T-helper 17 cell (primary cell): ENCODE data around the gene DDIT4L. TPM values are rescaled to one million over a fixed set of nuclear protein-coding genes. Genes with fewer than 3 reads are reported as not detected.
A peak's percentile ranks its signal among the peaks of the same experiment; 100 is the strongest.
"Not testable (repeated sequence)": the region's sequence is repeated elsewhere in the genome, so short reads cannot be mapped to it uniquely, and the experiment has no call there.

ENCODE experiments used
- ATAC-seq: fragments of 150-1000 bp; cut with Tn5 transposase; 2 replicates; pipeline ENCODE4 v1.10.0; 2021; ENCODE audit warnings: mild to moderate bottlenecking, moderate library complexity
- DNase-seq, 3 donors: peaks; one replicate each; pipeline versions ENCODE4 v3.0.0 to v3.0.0-alpha.2; 2020 to 2021
- H3K9me3 ChIP-seq: one replicate; pipeline ENCODE4 v1.7.0; 2013; ENCODE audit warnings: low read length, mild to moderate bottlenecking; ENCODE audit not compliant: control insufficient read depth, poor library complexity, severe bottlenecking
- H3K27ac Mint-ChIP-seq: one replicate; pipeline ENCODE4 v1.8.0; 2022; ENCODE audit warnings: mild to moderate bottlenecking, moderate library complexity, mixed read lengths
- H3K27me3 Mint-ChIP-seq: one replicate; pipeline ENCODE4 v1.8.0; 2022; ENCODE audit warnings: mixed read lengths
- H3K36me3 Mint-ChIP-seq: one replicate; pipeline ENCODE4 v1.8.0; 2022; ENCODE audit warnings: low read depth, mixed read lengths
- H3K4me1 Mint-ChIP-seq: one replicate; pipeline ENCODE4 v1.8.0; 2022; ENCODE audit warnings: mild to moderate bottlenecking, mixed read lengths
- H3K4me3 Mint-ChIP-seq: one replicate; pipeline ENCODE4 v1.8.0; 2022; ENCODE audit warnings: mild to moderate bottlenecking, moderate library complexity, mixed read lengths
- total RNA-seq, 4 donors: library from RNA in 2 of 4; stranded (reverse) in 2 of 4; gene quantifications; one replicate each; pipeline ENCODE4 v1.2.3 and lab custom pipeline; 2022 to 2026

DDIT4L gene, protein sequence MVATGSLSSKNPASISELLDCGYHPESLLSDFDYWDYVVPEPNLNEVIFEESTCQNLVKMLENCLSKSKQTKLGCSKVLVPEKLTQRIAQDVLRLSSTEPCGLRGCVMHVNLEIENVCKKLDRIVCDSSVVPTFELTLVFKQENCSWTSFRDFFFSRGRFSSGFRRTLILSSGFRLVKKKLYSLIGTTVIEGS
- total RNA-seq: not detected
- total RNA-seq (lab: John Stamatoyannopoulos, UW): 0.15 to 1.2 reads per million in 2 donors

- Mint-ChIP-seq H3K36me3 (peaks cover 7% of the 10 kb centered on the region), H3K4me1 (peaks cover 15% of the 10 kb centered on the region), H3K4me3 (peak within 1 kb of the TSS; percentile 94), H3K27me3 (peaks cover 52% of the 10 kb centered on the region), H3K27ac (peak within 1 kb of the TSS; percentile 4)
- ATAC-seq (peak; percentile 59), DNase-seq (peak in 1 of 3 donors; percentile 10)
- no peaks in the 10 kb centered on the region for H3K9me3 ChIP-seq
Observed at GRCh38 chr4:100189820-100190642, at the start of gene DDIT4L. TSS of gene DDIT4L (minus strand) at chr4:100190468. CDS start at chr4:100189983, 485 bp downstream.

DNA sequence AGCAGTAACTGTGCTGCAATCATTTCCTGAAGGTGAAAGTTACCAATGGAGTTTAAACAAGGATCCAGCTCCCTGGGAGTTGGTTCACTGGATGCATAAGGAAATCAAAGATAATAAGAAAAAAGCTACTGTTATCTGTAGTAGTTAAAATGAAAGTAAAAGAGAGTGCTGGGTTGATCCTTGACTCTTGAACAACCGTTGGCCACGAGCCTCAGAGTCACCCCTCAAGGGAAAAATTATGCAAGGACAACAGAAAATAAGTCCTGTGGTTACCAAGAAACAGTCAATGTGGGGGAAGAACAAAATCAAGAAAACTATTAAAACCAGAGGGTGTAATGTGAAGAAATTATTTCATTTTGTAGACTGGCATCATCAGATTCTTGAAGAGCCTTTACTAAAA, 49.7 kb upstream of the DDIT4L start:
- H3K27ac Mint-ChIP-seq: no peak overlapping the region
- peaks cover 6% of the 10 kb centered on the region for H3K4me1 Mint-ChIP-seq
- H3K9me3 ChIP-seq: no peaks in the 10 kb centered on the region
- ATAC-seq: no peak
- no peak for DNase-seq
- H3K27me3 Mint-ChIP-seq: peaks cover 11% of the 10 kb centered on the region
- no peak overlapping the region for H3K4me3 Mint-ChIP-seq
- H3K36me3 Mint-ChIP-seq: no peaks in the 10 kb centered on the region

GRCh38 chr4:100224721-100225120, 34.5 kb upstream of the DDIT4L start:
- DNase-seq: no peak
- H3K9me3 ChIP-seq: no peaks in the 10 kb centered on the region
- Mint-ChIP-seq H3K4me1 (no peaks in the 10 kb centered on the region), H3K27ac (no peak overlapping the region), H3K27me3 (no peaks in the 10 kb centered on the region), H3K4me3 (no peak overlapping the region), H3K36me3 (no peaks in the 10 kb centered on the region)
- ATAC-seq: no peak

DNA sequence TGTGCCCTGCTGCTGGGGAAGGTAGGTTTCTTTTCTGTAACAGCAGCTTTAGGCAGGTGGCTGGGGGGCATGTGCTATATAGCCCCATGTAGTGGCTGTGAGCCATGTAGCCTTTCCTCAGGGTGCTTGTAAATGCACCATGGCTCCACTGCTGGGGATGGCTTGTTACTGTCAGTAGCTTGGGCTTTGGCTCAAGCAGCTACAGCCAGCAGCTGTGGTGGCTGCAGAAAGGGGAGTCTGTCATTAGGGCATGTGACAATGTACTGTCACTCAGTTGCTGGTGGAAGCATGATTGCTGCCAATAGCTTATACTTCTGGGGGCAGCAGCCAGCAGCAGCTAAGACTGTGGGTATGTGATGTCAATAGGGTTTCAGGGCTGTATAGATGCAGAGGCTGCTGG, 33.9 kb upstream of the DDIT4L start:
- no peaks in the 10 kb centered on the region for H3K27me3 Mint-ChIP-seq

DNA sequence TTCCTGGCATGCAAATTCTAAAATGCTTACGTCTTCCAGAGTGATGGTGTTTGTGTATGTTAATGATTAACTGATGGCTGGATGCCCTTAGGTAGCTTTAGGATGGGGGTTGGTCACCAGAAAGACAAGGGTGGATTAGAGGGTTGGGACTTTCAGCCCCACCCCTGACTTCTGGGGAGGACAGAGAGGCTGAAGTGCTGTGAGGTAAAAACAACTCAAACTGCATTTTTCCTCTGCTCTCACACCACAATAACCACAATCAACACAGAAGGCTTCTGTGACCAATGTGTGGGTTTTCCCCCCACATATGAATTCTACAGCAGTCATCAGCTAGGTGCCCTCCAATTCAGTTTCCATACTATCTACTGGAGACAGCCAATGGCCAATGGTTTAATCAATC, 18.7 kb upstream of the DDIT4L start:
- Mint-ChIP-seq H3K27me3 (peaks cover 12% of the 10 kb centered on the region), H3K36me3 (no peaks in the 10 kb centered on the region), H3K27ac (no peak overlapping the region), H3K4me3 (no peak overlapping the region), H3K4me1 (no peaks in the 10 kb centered on the region)
- DNase-seq (no peak), ATAC-seq (peak; percentile 37)
- H3K9me3 ChIP-seq: no peaks in the 10 kb centered on the region

More for the DNA sequence above, 33.9 kb upstream of the DDIT4L start:
- H3K27ac Mint-ChIP-seq: no peak overlapping the region
- no peaks in the 10 kb centered on the region for H3K4me1 Mint-ChIP-seq
- ATAC-seq (no peak), DNase-seq (no peak)
- H3K9me3 ChIP-seq: no peaks in the 10 kb centered on the region
- H3K36me3 Mint-ChIP-seq: no peaks in the 10 kb centered on the region
- H3K4me3 Mint-ChIP-seq: no peak overlapping the region

DNA sequence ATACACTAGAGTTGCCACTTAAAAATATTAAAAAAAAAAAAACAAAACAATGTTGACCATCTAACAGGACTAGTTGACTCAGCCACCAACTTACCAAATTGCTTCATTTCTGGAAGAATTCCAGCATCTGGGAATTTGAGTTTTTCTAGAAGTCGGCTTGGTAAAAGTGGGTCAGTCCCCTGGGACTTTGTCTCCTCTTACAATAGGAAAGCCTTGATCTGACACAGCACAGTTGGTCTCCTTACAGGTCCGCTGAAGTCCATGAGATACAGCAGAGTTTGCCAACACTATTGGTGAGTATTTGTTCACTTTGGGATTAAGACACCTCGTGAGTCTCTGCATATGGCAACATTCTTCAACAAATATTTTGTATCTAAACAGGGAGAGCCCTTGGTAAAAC, 18.2 kb upstream of the DDIT4L start:
- no peak for DNase-seq
- no peak for ATAC-seq
- peaks cover 12% of the 10 kb centered on the region for H3K27me3 Mint-ChIP-seq
- no peaks in the 10 kb centered on the region for H3K9me3 ChIP-seq
- H3K4me3 Mint-ChIP-seq: no peak overlapping the region
- no peaks in the 10 kb centered on the region for H3K36me3 Mint-ChIP-seq
- H3K27ac Mint-ChIP-seq: no peak overlapping the region
- no peaks in the 10 kb centered on the region for H3K4me1 Mint-ChIP-seq

DNA sequence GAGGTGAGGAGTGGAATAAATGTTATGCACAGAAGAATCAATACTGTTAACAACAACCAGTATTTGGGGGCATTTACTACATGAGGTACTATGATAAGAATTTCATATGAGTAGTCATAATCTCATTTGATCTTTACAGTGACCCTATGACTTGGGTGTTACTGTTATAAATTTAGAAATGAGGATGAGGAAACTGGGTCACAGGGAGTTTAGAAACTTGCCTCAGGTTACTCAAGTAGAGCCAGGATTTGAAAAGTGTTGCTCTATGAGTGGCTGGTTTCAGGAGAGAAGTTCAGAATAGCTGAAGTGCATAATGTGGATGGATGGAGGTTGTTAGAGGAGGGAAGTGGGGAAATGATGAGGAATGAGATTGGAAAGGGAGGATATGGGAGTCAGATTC, 16.6 kb upstream of the DDIT4L start:
- Mint-ChIP-seq H3K27me3 (peaks cover 12% of the 10 kb centered on the region), H3K4me1 (no peaks in the 10 kb centered on the region), H3K36me3 (no peaks in the 10 kb centered on the region), H3K4me3 (no peak overlapping the region), H3K27ac (no peak overlapping the region)
- ATAC-seq (no peak), DNase-seq (no peak)
- H3K9me3 ChIP-seq: no peaks in the 10 kb centered on the region

DNA sequence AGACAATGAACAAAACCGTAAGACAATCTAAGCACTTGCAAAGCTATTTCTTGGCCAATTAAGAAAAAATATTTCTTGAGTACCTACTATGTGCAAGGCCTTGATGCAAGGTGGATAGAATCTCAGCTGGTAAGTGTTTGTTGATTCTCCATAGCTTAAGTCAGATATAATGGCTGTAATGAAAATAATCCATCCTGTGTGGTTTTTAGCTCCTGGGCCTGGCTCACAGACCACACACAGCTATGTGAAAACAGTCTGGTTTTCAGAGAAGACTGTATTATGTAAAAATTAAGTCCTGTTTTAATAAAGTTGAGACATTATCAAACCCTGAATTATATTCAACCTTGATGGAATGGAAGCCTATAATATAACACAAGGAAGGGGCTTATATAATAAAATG, 7.8 kb upstream of the DDIT4L start:
- ATAC-seq (no peak), DNase-seq (no peak)
- Mint-ChIP-seq H3K27ac (no peak overlapping the region), H3K4me1 (no peaks in the 10 kb centered on the region), H3K4me3 (no peak overlapping the region), H3K27me3 (peaks cover 4% of the 10 kb centered on the region), H3K36me3 (no peaks in the 10 kb centered on the region)
- no peaks in the 10 kb centered on the region for H3K9me3 ChIP-seq

DNA sequence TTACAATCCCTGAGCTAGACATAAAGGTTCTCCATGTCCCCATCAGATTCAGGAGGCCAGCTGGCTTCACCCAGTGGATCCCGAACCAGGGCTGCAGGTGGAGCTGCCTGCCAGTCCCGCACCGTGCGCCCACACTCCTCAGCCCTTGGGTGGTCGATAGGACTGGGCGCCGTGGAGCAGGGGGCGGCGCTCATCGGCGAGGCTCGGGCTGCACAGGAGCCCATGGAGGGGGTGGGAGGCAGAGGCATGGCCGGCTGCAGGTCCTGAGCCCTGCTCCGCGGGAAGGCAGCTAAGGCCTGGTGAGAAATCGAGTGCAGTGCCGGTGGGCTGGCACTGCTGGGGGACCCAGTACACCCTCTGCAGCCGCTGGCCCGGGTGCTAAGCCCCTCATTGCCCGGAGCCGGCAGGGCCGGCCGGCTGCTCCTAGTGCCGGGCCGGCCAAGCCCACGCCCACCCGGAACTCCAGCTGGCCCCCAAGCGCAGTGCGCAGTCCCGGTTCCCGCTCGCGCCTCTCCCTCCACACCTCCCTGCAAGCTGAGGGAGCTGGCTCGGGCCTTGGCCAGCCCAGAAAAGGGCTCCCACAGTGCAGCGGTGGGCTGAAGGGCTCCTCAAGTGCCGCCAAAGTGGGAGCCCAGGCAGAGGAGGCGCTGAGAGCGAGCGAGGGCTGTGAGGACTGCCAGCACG, 6.3 kb upstream of the DDIT4L start:
- H3K4me1 Mint-ChIP-seq, DNase-seq, H3K36me3 Mint-ChIP-seq, H3K27ac Mint-ChIP-seq, ATAC-seq, H3K9me3 ChIP-seq, H3K27me3 Mint-ChIP-seq, H3K4me3 Mint-ChIP-seq: not testable (repeated sequence)

GRCh38 chr4:100190643-100191600, 654 bp upstream of the DDIT4L start:
- DNase-seq (no peak), ATAC-seq (peak; percentile 12)
- Mint-ChIP-seq H3K4me3 (peak overlapping the region; percentile 94), H3K36me3 (peaks cover 7% of the 10 kb centered on the region), H3K27me3 (peaks cover 56% of the 10 kb centered on the region), H3K27ac (peak overlapping the region; percentile 4), H3K4me1 (peaks cover 15% of the 10 kb centered on the region)
- H3K9me3 ChIP-seq: no peaks in the 10 kb centered on the region

GRCh38 chr4:100188829-100189228, 1.4 kb downstream of the DDIT4L start:
- DNase-seq: no peak
- H3K27ac Mint-ChIP-seq: no peak overlapping the region
- ATAC-seq: no peak
- H3K4me3 Mint-ChIP-seq: peak overlapping the region; percentile 94
- H3K36me3 Mint-ChIP-seq: peaks cover 7% of the 10 kb centered on the region
- peaks cover 15% of the 10 kb centered on the region for H3K4me1 Mint-ChIP-seq
- peaks cover 62% of the 10 kb centered on the region for H3K27me3 Mint-ChIP-seq
- no peaks in the 10 kb centered on the region for H3K9me3 ChIP-seq

DNA sequence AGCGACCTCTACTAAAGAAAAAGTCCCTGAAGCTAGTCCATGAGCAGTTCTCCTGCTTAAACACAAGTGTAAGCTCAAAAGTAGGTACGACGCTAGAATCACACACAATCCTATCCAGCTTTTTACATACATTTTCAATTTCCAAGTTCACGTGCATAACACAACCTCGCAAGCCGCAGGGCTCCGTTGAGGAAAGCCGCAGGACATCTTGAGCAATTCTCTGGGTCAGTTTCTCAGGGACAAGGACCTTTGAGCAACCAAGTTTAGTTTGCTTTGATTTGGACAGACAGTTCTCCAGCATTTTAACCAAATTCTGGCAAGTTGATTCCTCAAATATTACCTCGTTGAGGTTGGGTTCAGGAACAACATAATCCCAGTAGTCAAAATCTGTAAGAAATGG, 2.5 kb downstream of the DDIT4L start:
- Mint-ChIP-seq H3K27me3 (peaks cover 62% of the 10 kb centered on the region), H3K4me1 (peaks cover 15% of the 10 kb centered on the region), H3K27ac (no peak overlapping the region), H3K36me3 (peaks cover 7% of the 10 kb centered on the region), H3K4me3 (no peak overlapping the region)
- DNase-seq (no peak), ATAC-seq (no peak)
- no peaks in the 10 kb centered on the region for H3K9me3 ChIP-seq
